GM12878 (cell line): ENCODE measurements around the gene UBAP1L. TPM values are rescaled to one million over a fixed set of nuclear protein-coding genes. Genes with fewer than 3 reads are reported as not detected.
"Not testable (repeated sequence)": the region's sequence is repeated elsewhere in the genome, so short reads cannot be mapped to it uniquely, and the experiment has no call there.

ENCODE experiments used
- ATAC-seq: fragments of 200-7000 bp; cut with Tn5 transposase; 3 replicates; pipeline ENCODE4 v1.9.1; 2020; ENCODE audit warnings: mild to moderate bottlenecking, moderate library complexity
- BruUV-seq: library from RNA; stranded (reverse); fragments of 400-500 nt; replicated peaks from 2 replicates; lab custom pipeline; 2021; lab: Mats Ljungman, UMichigan
- CTCF ChIA-PET: fragments of 300-600 bp; sonication (Branson Sonifier 250); formaldehyde crosslinking; extraction: SDS; loops from one replicate; lab custom pipeline; 2021; ENCODE audit warnings: inconsistent platforms; lab: Yijun Ruan, JAX
- POLR2A ChIA-PET: fragments of 350-600 bp; formaldehyde crosslinking; extraction: SDS; loops from one replicate; lab custom pipeline; 2021; ENCODE audit warnings: inconsistent platforms; lab: Charles Lee
- RAD21 ChIA-PET: fragments of 300-600 bp; sonication (Branson Sonifier 250); formaldehyde crosslinking; loops from one replicate; lab custom pipeline; 2023; ENCODE audit warnings: antibody characterized with exemption; ENCODE audit not compliant: unreplicated experiment; lab: Charles Lee
- SMC1A ChIA-PET: fragments of 300-600 bp; sonication (Branson Sonifier 250); formaldehyde crosslinking; loops from one replicate; lab custom pipeline; 2023; ENCODE audit not compliant: unreplicated experiment, uncharacterized antibody; lab: Charles Lee
- DNase-seq: peaks from one replicate; pipeline ENCODE4 v3.0.0-alpha.2; 2011; ENCODE audit warnings: low read depth, low spot score
- FAIRE-seq: peaks from 3 replicates; lab custom pipeline; 2011; peaks lifted over from hg19 to GRCh38; lab: Jason Lieb, UNC
- H2AFZ ChIP-seq: 2 replicates; pipeline ENCODE4 v1.6.0; 2011; ENCODE audit warnings: low read depth, low read length, control low read depth; ENCODE audit not compliant: control insufficient read depth
- H3K27ac ChIP-seq: 2 replicates; pipeline ENCODE4 v1.5.1; 2011; ENCODE audit warnings: control low read depth; ENCODE audit not compliant: control insufficient read depth, insufficient read depth
- H3K27me3 ChIP-seq, 2 experiments: replicated peaks in 1 of 2; 2 replicates each; pipeline versions ENCODE4 v1.6.0 to v1.6.1; 2011; ENCODE audit warnings: low read length in 1 of 2; ENCODE audit not compliant: control insufficient read depth in 2 of 2, insufficient read depth in 2 of 2
- H3K36me3 ChIP-seq, 2 experiments: 2 replicates each; pipeline ENCODE4 v1.5.1; 2011; ENCODE audit warnings: low read length in 1 of 2; ENCODE audit not compliant: control insufficient read depth in 2 of 2, insufficient read depth in 2 of 2
- H3K4me1 ChIP-seq: 2 replicates; pipeline ENCODE4 v1.6.1; 2011; ENCODE audit warnings: mild to moderate bottlenecking, low read length, moderate library complexity, mixed read lengths; ENCODE audit not compliant: control insufficient read depth, insufficient read depth
- H3K4me2 ChIP-seq: 2 replicates; pipeline ENCODE4 v1.6.0; 2011; ENCODE audit warnings: control low read depth; ENCODE audit not compliant: control insufficient read depth, insufficient read depth
- H3K4me3 ChIP-seq: fragments of 200-600 bp; sonication (generic); 2 replicates; pipeline ENCODE4 v1.5.1; 2016
- H3K79me2 ChIP-seq: 2 replicates; pipeline ENCODE4 v1.6.0; 2011; ENCODE audit warnings: low read length; ENCODE audit not compliant: control insufficient read depth, insufficient read depth
- H3K9ac ChIP-seq: 2 replicates; pipeline ENCODE4 v1.8.0; 2011; ENCODE audit warnings: low read length, control low read depth, mixed read lengths; ENCODE audit not compliant: control insufficient read depth, insufficient read depth
- H3K9me3 ChIP-seq: replicated peaks from 3 replicates; pipeline ENCODE4 v1.5.1; 2011; ENCODE audit warnings: mild to moderate bottlenecking, low read length; ENCODE audit not compliant: control insufficient read depth, insufficient read depth
- H4K20me1 ChIP-seq: 2 replicates; pipeline ENCODE4 v1.6.0; 2011; ENCODE audit not compliant: control insufficient read depth, insufficient read depth
- BCL3 ChIP-seq: IDR thresholded peaks from 2 replicates; pipeline ENCODE4 v1.6.1; 2011; ENCODE audit warnings: borderline replicate concordance, low read depth, mild to moderate bottlenecking, moderate library complexity, low read length; ENCODE audit not compliant: insufficient read depth, poor library complexity, severe bottlenecking
- CBFB ChIP-seq: IDR thresholded peaks from 2 replicates; pipeline ENCODE4 v1.6.1; 2016; ENCODE audit warnings: antibody characterized with exemption, low read depth
- E4F1 ChIP-seq: fragments of 450-650 bp; IDR thresholded peaks from 2 replicates; pipeline ENCODE4 v1.6.1; 2018; ENCODE audit warnings: borderline replicate concordance, mild to moderate bottlenecking; ENCODE audit not compliant: partially characterized antibody
- EGR1 ChIP-seq, 2 experiments: IDR thresholded peaks; 1 replicate in 1 of 2; 2 replicates in 1 of 2; pipeline ENCODE4 v1.6.1; 2011 to 2012; ENCODE audit warnings: low read depth in 2 of 2, low read length in 2 of 2, borderline replicate concordance in 1 of 2, mild to moderate bottlenecking in 1 of 2, moderate library complexity in 1 of 2
- FOS ChIP-seq: IDR thresholded peaks from 3 replicates; pipeline ENCODE4 v1.6.1; 2011; ENCODE audit warnings: borderline replicate concordance; ENCODE audit not compliant: insufficient read length; ENCODE audit errors: extremely low read depth
- KAT2A ChIP-seq: conservative IDR thresholded peaks from 2 replicates; pipeline ENCODE4 v1.6.1; 2011; ENCODE audit warnings: low read depth, low read length; ENCODE audit not compliant: control insufficient read depth
- RFX5 ChIP-seq: IDR thresholded peaks from 2 replicates; pipeline ENCODE4 v1.6.1; 2011; ENCODE audit warnings: low read depth, low read length, improper control_type of control experiment
- SMARCA5 ChIP-seq: fragments of 450-650 bp; IDR thresholded peaks from 2 replicates; pipeline ENCODE4 v1.6.1; 2017; ENCODE audit warnings: mild to moderate bottlenecking
- SRF ChIP-seq, 2 experiments: IDR thresholded peaks; 2 replicates each; pipeline ENCODE4 v1.6.1; 2011; ENCODE audit warnings: low read depth in 2 of 2, low read length in 2 of 2, mild to moderate bottlenecking in 1 of 2, moderate library complexity in 1 of 2
- WGBS: methylation state at CpG from one replicate; pipeline ENCODE4 v1.1.6; 2016; ENCODE audit warnings: low lambda C conversion rate; ENCODE audit not compliant: insufficient replicate concordance, insufficient coverage; ENCODE audit errors: missing lambda C conversion rate; 5-methylcytosine and 5-hydroxymethylcytosine counted together
- in situ Hi-C: fragments of 300-500 bp; cut with MboI; formaldehyde crosslinking; loops from 9 replicates; pipeline ENCODE4 v1.14.3; 2018; ENCODE audit warnings: mixed read lengths
- intact Hi-C: fragments of 100-400 bp; cut with micrococcal nuclease; formaldehyde crosslinking; loops from one replicate; pipeline ENCODE4 v1.14.2; 2022; ENCODE audit not compliant: unreplicated experiment
- polyA plus RNA-seq, 11 experiments: library from polyadenylated mRNA; depleted of rRNA in 4 of 11; unstranded in 6 of 11; stranded (reverse) in 5 of 11; fragments of >200 nt; fragmentation: Nextera tagmentation in 4 of 11; fragmentation: Illumina TruSeq in 1 of 11; extraction: Ambion mirVana in 4 of 11; extraction: Trizol in 1 of 11; gene quantifications; 1 replicate in 1 of 11; 2 replicates in 10 of 11; pipeline versions ENCODE4 v1.2.1 to v1.2.3, GENCODE V29; 2011 to 2016; ENCODE audit warnings: inconsistent platforms in 2 of 11, missing spikeins in 2 of 11, low read depth in 1 of 11
- total RNA-seq, 4 experiments: library from RNA; depleted of rRNA in 3 of 4; stranded (reverse); fragments of >200 nt in 3 of 4; fragmentation: Illumina TruSeq in 1 of 4; extraction: Trizol in 1 of 4; gene quantifications; 2 replicates each; pipeline versions ENCODE4 v1.2.1 to v1.2.3, GENCODE V29; 2013 to 2021

Gene UBAP1L
- total and polyA plus RNA-seq, 10 of the 15 experiments (the other 5 are each of a cell fraction or from before 2014, with no cell fraction given): 0.03 to 2.6 (median 1.0) TPM

- Histone ChIP-seq H3K4me1 (no peaks in the 10 kb centered on the region), H3K36me3 (no peaks in the 10 kb centered on the region; a peak in 2 of 4 replicates), H3K79me2 (no peaks in the 10 kb centered on the region), H3K9me3 (no peaks in the 10 kb centered on the region), H3K27ac (no peak overlapping the region), H3K4me2 (no peak overlapping the region), H4K20me1 (no peaks in the 10 kb centered on the region), H3K27me3 (no peaks in the 10 kb centered on the region), H3K9ac (no peak overlapping the region), H3K4me3 (no peak overlapping the region), H2AFZ (no peak overlapping the region)
- RAD21 ChIA-PET: no interaction called here
- SMC1A ChIA-PET: no interaction called here
- CTCF ChIA-PET: interaction anchor here (1.2 kb wide), 1 partner anchor 12 kb away, joined by 3 read pairs; no protein-coding TSS in a partner anchor
- POLR2A ChIA-PET: no interaction called here
- in situ Hi-C loops: no loop called here
- BruUV-seq: no TSS peak
- 83% methylated on average over 14 of the region's 14 CpGs for WGBS
- FAIRE-seq (no peak), DNase-seq (no peak), ATAC-seq (no peak)
- intact Hi-C loops: no loop called here
- TF ChIP-seq E4F1 (no peak), EGR1 (IDR thresholded peaks at IDR 0.05; ENCODE audit: borderline replicate concordance in 1 of 2, low read depth in 2 of 2, low read length in 2 of 2) (no peak), SMARCA5 (no peak), SRF (IDR thresholded peaks at IDR 0.05; ENCODE audit: low read depth in 2 of 2, low read length in 2 of 2) (no peak), BCL3 (no peak), RFX5 (no peak), CBFB (no peak), KAT2A (no peak), FOS (no peak)
Measured at GRCh38 chr15:65094294-65094995, 20.6 kb downstream of the UBAP1L start.

GRCh38 chr15:65093793-65094170 is 21.2 kb downstream of the UBAP1L start:
- intact Hi-C loops, H3K36me3 ChIP-seq, FAIRE-seq, BruUV-seq, in situ Hi-C loops, H3K79me2 ChIP-seq, H3K27ac ChIP-seq, H3K27me3 ChIP-seq, SMC1A ChIA-PET, H2AFZ ChIP-seq, H3K9ac ChIP-seq, RAD21 ChIA-PET, ATAC-seq, H4K20me1 ChIP-seq, POLR2A ChIA-PET, H3K9me3 ChIP-seq, DNase-seq, H3K4me3 ChIP-seq, H3K4me2 ChIP-seq, H3K4me1 ChIP-seq: not testable (repeated sequence)
- CTCF ChIA-PET: interaction anchor here (1.2 kb wide), 1 partner anchor 11 kb away, joined by 3 read pairs; no protein-coding TSS in a partner anchor
- WGBS: over 99% methylated on average over 13 of the region's 13 CpGs
